Gastroesophageal sphincter (tissue), 3 donors: Measurements from ENCODE around the gene ELN.

Experiments
- EP300 ChIP-seq: sonication (generic); formaldehyde crosslinking; IDR thresholded peaks from one replicate; pipeline ENCODE4 v1.6.1; 2017; ENCODE audit warnings: antibody characterized with exemption, mild to moderate bottlenecking
- POLR2A ChIP-seq, 2 donors: fragments of 450-650 bp; IDR thresholded peaks; one replicate each; pipeline ENCODE4 v1.6.1; 2017; ENCODE audit warnings: antibody characterized with exemption in 2 of 2, mild to moderate bottlenecking in 2 of 2, moderate library complexity in 1 of 2
- POLR2AphosphoS5 ChIP-seq: sonication (generic); formaldehyde crosslinking; IDR thresholded peaks from one replicate; pipeline ENCODE4 v1.6.1; 2017; ENCODE audit warnings: antibody characterized with exemption
- TF ChIP-seq, protein P1 (sequence below), 4 experiments: fragments of 200-600 bp in 2 of 4; fragments of 450-650 bp in 2 of 4; sonication (generic) in 1 of 4; IDR thresholded peaks; one replicate each; pipeline ENCODE4 v1.5.1; 2017 to 2019; ENCODE audit warnings: antibody characterized with exemption in 4 of 4, mild to moderate bottlenecking in 2 of 4, moderate library complexity in 2 of 4

DNA sequence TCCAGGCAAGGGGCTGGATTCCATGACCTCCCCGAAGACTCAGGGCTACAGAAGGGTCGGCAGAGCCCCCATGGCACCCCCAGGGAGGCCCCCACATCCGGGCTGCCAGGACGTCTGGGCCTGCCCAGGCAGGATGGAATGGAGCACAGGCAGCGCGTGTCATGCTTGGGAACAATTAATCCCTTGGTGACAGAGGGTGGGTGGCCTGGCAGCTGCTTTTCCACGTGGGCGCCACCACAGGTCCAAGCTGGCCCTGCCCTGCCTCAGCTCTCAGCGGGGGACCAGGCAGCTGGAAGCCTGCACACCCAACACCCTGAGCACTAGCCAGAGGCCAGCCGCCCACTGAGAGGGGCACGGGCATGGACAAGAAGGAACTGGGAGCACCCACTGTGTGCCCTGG, 11.4 kb downstream of the ELN start:
- TF ChIP-seq, protein P1, sequence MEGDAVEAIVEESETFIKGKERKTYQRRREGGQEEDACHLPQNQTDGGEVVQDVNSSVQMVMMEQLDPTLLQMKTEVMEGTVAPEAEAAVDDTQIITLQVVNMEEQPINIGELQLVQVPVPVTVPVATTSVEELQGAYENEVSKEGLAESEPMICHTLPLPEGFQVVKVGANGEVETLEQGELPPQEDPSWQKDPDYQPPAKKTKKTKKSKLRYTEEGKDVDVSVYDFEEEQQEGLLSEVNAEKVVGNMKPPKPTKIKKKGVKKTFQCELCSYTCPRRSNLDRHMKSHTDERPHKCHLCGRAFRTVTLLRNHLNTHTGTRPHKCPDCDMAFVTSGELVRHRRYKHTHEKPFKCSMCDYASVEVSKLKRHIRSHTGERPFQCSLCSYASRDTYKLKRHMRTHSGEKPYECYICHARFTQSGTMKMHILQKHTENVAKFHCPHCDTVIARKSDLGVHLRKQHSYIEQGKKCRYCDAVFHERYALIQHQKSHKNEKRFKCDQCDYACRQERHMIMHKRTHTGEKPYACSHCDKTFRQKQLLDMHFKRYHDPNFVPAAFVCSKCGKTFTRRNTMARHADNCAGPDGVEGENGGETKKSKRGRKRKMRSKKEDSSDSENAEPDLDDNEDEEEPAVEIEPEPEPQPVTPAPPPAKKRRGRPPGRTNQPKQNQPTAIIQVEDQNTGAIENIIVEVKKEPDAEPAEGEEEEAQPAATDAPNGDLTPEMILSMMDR (IDR thresholded peaks at IDR 0.05) = no peak
- no peak for TF ChIP-seq POLR2A (IDR thresholded peaks at IDR 0.05)
- TF ChIP-seq POLR2AphosphoS5 = no peak
- no peak for TF ChIP-seq EP300
